Measurements from ENCODE around the gene TTI1.

Gene TTI1

DNA sequence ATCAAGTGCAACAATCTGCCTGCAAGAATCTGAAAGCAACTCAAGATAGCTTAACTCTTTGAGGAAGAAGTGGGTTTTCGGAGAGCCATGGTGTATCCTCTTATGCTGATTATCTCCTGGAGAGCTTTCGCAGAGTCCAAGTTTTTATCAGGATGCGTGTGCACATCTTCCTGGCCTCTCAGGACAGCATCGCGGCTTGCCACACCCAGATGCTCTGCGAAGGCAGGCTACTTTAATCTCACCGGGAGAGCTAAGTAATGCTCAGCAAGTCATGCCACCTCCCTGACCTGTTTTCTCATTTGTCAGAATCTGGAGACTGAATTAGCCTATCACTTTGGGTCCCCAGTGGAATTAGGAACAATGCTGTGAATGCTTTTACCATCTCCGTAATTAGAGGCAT is 52.9 kb downstream of the TTI1 start:
- Histone ChIP-seq H3K27ac (ENCODE audit: low read depth, low read length, poor library complexity, severe bottlenecking) (no peak overlapping the region), H3K79me2 (ENCODE audit: insufficient read depth, low read length) (no peaks in the 10 kb centered on the region), H3K4me2 (ENCODE audit: low read length) (no peak overlapping the region), H3K9ac (ENCODE audit: low read length) (no peak overlapping the region), H2AFZ (ENCODE audit: low read length) (no peak overlapping the region), H3K4me1 (ENCODE audit: insufficient read depth, low read length, severe bottlenecking) (peaks cover 13% of the 10 kb centered on the region), H3K4me3 (ENCODE audit: low read depth, low read length, poor library complexity, severe bottlenecking) (no peak overlapping the region), H3K9me3 (ENCODE audit: low read length) (no peaks in the 10 kb centered on the region), H3K9me2 (ENCODE audit: low read depth, low read length) (no peaks in the 10 kb centered on the region), H4K20me1 (ENCODE audit: insufficient read depth, low read length) (no peaks in the 10 kb centered on the region), H3K27me3 (ENCODE audit: insufficient read depth, low read length) (no peaks in the 10 kb centered on the region), H3K36me3 (ENCODE audit: insufficient read depth, low read length) (peaks cover 17% of the 10 kb centered on the region; the same call in 1 of the 2 replicates), H3F3A (ENCODE audit: insufficient read depth, low read length) (no peaks in the 10 kb centered on the region)
- TF ChIP-seq, protein P1, sequence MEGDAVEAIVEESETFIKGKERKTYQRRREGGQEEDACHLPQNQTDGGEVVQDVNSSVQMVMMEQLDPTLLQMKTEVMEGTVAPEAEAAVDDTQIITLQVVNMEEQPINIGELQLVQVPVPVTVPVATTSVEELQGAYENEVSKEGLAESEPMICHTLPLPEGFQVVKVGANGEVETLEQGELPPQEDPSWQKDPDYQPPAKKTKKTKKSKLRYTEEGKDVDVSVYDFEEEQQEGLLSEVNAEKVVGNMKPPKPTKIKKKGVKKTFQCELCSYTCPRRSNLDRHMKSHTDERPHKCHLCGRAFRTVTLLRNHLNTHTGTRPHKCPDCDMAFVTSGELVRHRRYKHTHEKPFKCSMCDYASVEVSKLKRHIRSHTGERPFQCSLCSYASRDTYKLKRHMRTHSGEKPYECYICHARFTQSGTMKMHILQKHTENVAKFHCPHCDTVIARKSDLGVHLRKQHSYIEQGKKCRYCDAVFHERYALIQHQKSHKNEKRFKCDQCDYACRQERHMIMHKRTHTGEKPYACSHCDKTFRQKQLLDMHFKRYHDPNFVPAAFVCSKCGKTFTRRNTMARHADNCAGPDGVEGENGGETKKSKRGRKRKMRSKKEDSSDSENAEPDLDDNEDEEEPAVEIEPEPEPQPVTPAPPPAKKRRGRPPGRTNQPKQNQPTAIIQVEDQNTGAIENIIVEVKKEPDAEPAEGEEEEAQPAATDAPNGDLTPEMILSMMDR (IDR thresholded peaks at IDR 0.05; ENCODE audit: low read length), result no peak
- TF ChIP-seq EZH2 (IDR thresholded peaks at IDR 0.05; ENCODE audit: borderline replicate concordance, low read length), result no peak

DNA sequence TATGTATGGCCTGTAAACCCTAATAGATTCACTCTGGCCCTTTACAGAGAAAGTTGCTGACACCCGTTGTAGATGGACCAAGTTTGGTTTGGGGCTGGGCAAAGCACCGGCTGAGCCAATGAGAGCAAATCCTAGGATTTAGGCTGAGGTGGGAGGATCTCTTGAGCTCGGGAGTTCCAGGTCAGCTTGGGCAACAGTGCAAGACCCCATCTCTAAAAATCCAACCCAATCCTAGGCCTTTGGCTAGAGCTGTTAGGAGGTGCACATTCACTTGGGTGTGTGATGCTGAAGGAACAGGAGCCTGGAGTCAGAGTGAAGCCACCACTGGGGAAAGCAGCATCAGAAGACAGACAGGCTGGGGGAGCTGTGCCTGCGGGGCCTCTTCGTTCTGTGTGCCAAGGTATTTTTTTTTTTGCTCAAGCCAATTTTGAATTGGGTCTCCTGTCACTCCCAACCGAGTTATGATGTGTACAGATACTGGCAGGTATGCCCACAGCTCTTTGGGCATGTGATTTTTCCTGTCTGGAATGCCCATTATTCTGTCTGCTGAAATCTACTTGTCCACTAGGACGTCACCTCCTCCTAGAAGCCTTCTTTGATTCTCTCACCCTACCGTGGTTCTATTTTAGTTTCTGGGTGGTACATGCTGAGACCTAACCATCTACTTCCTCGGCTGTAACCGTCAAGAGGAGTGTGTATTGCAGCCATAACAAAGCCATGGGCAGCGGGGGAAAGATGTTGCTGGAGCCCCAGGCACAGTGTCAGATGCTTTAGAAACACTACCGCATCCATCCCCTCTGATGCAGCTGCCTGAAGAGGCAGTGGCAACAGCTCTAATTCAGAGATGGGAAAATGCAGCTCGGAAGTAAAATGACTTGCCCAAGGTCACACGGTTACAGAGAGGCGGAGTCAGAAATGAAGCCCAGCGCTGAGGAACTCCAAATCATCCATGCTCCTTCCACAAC is 54.0 kb downstream of the TTI1 start:
- Histone ChIP-seq H3K36me3 (ENCODE audit: insufficient read depth, low read length) (peaks cover 17% of the 10 kb centered on the region; the same call in 1 of the 2 replicates), H4K20me1 (ENCODE audit: insufficient read depth, low read length) (no peaks in the 10 kb centered on the region), H3K27me3 (ENCODE audit: insufficient read depth, low read length) (no peaks in the 10 kb centered on the region), H3K9me3 (ENCODE audit: low read length) (no peaks in the 10 kb centered on the region), H3F3A (ENCODE audit: insufficient read depth, low read length) (no peaks in the 10 kb centered on the region), H3K4me1 (ENCODE audit: insufficient read depth, low read length, severe bottlenecking) (peaks cover 13% of the 10 kb centered on the region), H3K4me3 (ENCODE audit: low read depth, low read length, poor library complexity, severe bottlenecking) (no peak overlapping the region), H3K9me2 (ENCODE audit: low read depth, low read length) (no peaks in the 10 kb centered on the region), H3K4me2 (ENCODE audit: low read length) (no peak overlapping the region), H2AFZ (ENCODE audit: low read length) (no peak overlapping the region), H3K79me2 (ENCODE audit: insufficient read depth, low read length) (no peaks in the 10 kb centered on the region), H3K27ac (ENCODE audit: low read depth, low read length, poor library complexity, severe bottlenecking) (no peak overlapping the region), H3K9ac (ENCODE audit: low read length) (no peak overlapping the region)
- no peak for TF ChIP-seq EZH2 (IDR thresholded peaks at IDR 0.05; ENCODE audit: borderline replicate concordance, low read length)
- TF ChIP-seq, protein P1 (IDR thresholded peaks at IDR 0.05; ENCODE audit: low read length), result no peak

DNA sequence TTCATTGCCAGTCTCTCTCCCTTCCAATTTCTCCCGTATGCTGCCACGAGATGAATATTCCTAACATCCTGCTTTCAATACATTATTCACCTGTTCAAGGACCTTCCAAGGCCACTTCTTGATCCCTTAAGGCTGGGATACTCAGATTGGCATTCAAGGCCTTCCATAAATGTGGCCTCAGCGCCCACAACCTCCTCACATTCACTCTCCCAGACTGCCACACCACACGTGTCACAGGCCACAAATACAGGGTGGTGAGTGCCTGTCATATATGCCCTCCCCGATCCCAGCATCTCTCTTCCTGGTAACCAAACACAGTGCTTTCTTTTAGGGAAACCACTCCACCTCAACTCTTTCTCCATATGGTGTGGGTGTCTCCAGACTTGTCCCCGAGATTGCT is 55.5 kb downstream of the TTI1 start:
- Histone ChIP-seq H3K36me3 (ENCODE audit: insufficient read depth, low read length) (peaks cover 12% of the 10 kb centered on the region; the same call in 1 of the 2 replicates), H3F3A (ENCODE audit: insufficient read depth, low read length) (no peaks in the 10 kb centered on the region), H4K20me1 (ENCODE audit: insufficient read depth, low read length) (no peaks in the 10 kb centered on the region), H3K79me2 (ENCODE audit: insufficient read depth, low read length) (no peaks in the 10 kb centered on the region), H2AFZ (ENCODE audit: low read length) (no peak overlapping the region), H3K4me3 (ENCODE audit: low read depth, low read length, poor library complexity, severe bottlenecking) (no peak overlapping the region), H3K9me3 (ENCODE audit: low read length) (no peaks in the 10 kb centered on the region), H3K9me2 (ENCODE audit: low read depth, low read length) (no peaks in the 10 kb centered on the region), H3K9ac (ENCODE audit: low read length) (no peak overlapping the region), H3K27me3 (ENCODE audit: insufficient read depth, low read length) (no peaks in the 10 kb centered on the region), H3K27ac (ENCODE audit: low read depth, low read length, poor library complexity, severe bottlenecking) (no peak overlapping the region), H3K4me2 (ENCODE audit: low read length) (no peak overlapping the region), H3K4me1 (ENCODE audit: insufficient read depth, low read length, severe bottlenecking) (peaks cover 13% of the 10 kb centered on the region)
- TF ChIP-seq EZH2 (IDR thresholded peaks at IDR 0.05; ENCODE audit: borderline replicate concordance, low read length), result no peak
- TF ChIP-seq, protein P1 (IDR thresholded peaks at IDR 0.05; ENCODE audit: low read length), result no peak
